PFSK-1 (cell line): ENCODE measurements around the gene PTH1R.

Source experiments
- FOXP2 ChIP-seq: optimal IDR thresholded peaks from 2 replicates; pipeline ENCODE3; 2011; ENCODE audit warnings: borderline replicate concordance, control low read depth, inconsistent platforms; ENCODE audit not compliant: insufficient read depth; ENCODE audit errors: extremely low read length, extremely low read depth
- POLR2AphosphoS5 ChIP-seq: IDR thresholded peaks from 2 replicates; pipeline ENCODE4 v1.6.1; 2012; ENCODE audit warnings: low read depth, mild to moderate bottlenecking, control low read depth, low read length, moderate library complexity
- REST ChIP-seq, 2 experiments: IDR thresholded peaks; 2 replicates each; pipeline versions ENCODE4 v1.6.1 to v1.8.0; 2011 to 2012; ENCODE audit warnings: low read depth in 2 of 2, low read length in 2 of 2, control low read depth in 1 of 2, inconsistent platforms in 1 of 2, mild to moderate bottlenecking in 1 of 2, moderate library complexity in 1 of 2; ENCODE audit not compliant: insufficient read depth in 1 of 2
- SIN3A ChIP-seq: IDR thresholded peaks from 2 replicates; pipeline ENCODE4 v1.6.1; 2012; ENCODE audit warnings: mild to moderate bottlenecking, low read length, moderate library complexity, borderline replicate concordance; ENCODE audit not compliant: insufficient read depth
- TAF1 ChIP-seq: IDR thresholded peaks from 2 replicates; pipeline ENCODE4 v1.6.1; 2012; ENCODE audit warnings: low read length, control low read depth, borderline replicate concordance; ENCODE audit not compliant: insufficient read depth

PTH1R gene

GRCh38 chr3:46874430-46874829 is 3.1 kb upstream of the PTH1R start:
- TF ChIP-seq REST (IDR thresholded peaks at IDR 0.05; ENCODE audit: insufficient read depth in 1 of 2, low read depth in 2 of 2, low read length in 2 of 2) (no peak), FOXP2 (no peak), SIN3A (no peak), TAF1 (no peak), POLR2AphosphoS5 (no peak)

DNA sequence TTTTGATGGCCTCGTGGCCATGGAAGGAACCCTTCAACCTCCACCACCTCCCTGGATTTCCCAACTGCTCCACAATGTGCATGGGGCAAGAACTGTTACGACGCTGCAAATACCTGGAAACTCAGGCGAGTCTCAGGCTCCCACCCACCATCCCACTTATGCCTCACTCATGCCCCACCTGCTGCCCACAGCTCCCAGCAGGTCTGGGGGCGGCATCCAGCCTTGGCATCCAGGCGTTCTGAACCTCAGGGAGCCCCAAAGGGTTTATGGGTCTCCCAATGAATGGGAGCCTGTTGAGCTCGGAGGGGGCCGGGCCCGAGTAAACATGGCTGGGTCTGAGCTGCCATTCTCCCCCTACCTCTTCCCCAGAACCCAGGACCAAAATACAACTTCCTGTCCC is 2.0 kb upstream of the PTH1R start:
- TF ChIP-seq REST (IDR thresholded peaks at IDR 0.05; ENCODE audit: insufficient read depth in 1 of 2, low read depth in 2 of 2, low read length in 2 of 2) (no peak), SIN3A (no peak), POLR2AphosphoS5 (no peak), TAF1 (no peak), FOXP2 (no peak)

DNA sequence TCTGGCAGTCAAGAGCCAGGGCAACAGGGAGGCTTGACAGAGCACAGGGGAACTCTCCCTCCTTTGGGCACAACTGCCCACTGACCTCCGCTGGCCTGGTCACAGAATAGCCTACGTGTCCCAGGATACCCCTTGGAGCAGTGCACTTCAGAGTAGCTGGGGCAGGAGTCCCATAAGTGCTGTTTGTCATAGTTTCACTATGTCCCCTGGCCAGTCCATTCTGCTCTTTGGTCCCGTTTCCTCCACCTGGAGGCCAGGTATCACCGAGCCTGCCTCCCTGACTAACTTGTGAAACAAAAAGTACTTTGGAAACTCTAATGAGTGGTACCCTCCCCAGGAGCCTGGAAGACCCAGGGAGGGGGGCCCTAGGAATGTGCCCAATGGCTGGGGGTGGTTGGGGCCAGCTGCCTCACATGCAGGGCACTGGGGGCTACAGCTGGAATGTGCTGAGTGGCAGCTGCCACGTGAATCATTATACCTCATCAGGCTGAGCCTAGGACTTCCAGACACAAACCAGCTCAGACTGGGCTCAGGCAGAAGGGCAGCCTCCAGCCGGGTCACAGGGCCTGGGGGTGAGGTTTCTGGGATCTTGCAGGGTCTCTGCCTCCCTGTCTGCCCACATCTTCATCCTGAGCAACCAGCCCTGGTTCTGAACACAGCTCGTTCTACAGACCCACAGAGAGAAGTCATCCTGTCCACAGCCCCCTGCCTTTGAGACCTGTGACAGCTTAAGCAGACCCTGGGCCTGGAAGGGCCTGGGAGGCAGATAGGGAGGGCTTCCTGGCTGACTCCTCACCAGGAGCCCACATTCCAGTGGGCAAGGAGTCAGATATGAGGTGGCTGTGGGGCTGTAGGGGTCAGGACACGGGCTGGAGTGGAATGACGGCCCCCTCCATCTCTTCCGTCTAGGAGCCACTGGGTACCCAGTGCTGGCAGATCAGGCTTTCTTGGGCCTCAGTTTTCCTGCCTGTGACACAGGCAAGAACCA is 914 bp upstream of the PTH1R start:
- no peak for TF ChIP-seq FOXP2

- TF ChIP-seq FOXP2, result no peak
- no peak for TF ChIP-seq SIN3A
- no peak for TF ChIP-seq REST (IDR thresholded peaks at IDR 0.05; ENCODE audit: insufficient read depth in 1 of 2, low read depth in 2 of 2, low read length in 2 of 2)
- no peak for TF ChIP-seq POLR2AphosphoS5
- no peak for TF ChIP-seq TAF1
Measured at GRCh38 chr3:46878781-46879436, 1.4 kb downstream of the PTH1R start.

GRCh38 chr3:46880884-46881595 is 3.5 kb downstream of the PTH1R start:
- TF ChIP-seq POLR2AphosphoS5 (no peak), SIN3A (no peak), TAF1 (no peak), REST (IDR thresholded peaks at IDR 0.05; ENCODE audit: insufficient read depth in 1 of 2, low read depth in 2 of 2, low read length in 2 of 2) (no peak), FOXP2 (no peak)
